CD4-positive, alpha-beta memory T cell (primary cell): Measurements from ENCODE around the gene TNFSF12. TPM values are rescaled to one million over a fixed set of nuclear protein-coding genes. Genes with fewer than 3 reads are reported as not detected.

Source experiments
- CTCF ChIA-PET: fragments of 350-600 bp; sonication (Branson Sonifier 250); formaldehyde crosslinking; loops from one replicate; lab custom pipeline; 2021; ENCODE audit warnings: inconsistent platforms; ENCODE audit not compliant: partially characterized antibody; lab: Charles Lee
- POLR2A ChIA-PET: fragments of 350-600 bp; sonication (Branson Sonifier 250); formaldehyde crosslinking; loops from one replicate; lab custom pipeline; 2021; ENCODE audit not compliant: partially characterized antibody; lab: Charles Lee
- DNase-seq, 5 donors: peaks; one replicate each; pipeline versions ENCODE4 v3.0.0 to v3.0.0-alpha.2; 2020 to 2022; ENCODE audit warnings: mixed read lengths in 1 of 5
- H3K27ac ChIP-seq: one replicate; pipeline ENCODE4 v1.7.0; 2013; ENCODE audit warnings: low read depth, low read length
- H3K27me3 ChIP-seq: 2 replicates; pipeline ENCODE4 v1.7.0; 2013; ENCODE audit warnings: mild to moderate bottlenecking, low read length, moderate library complexity; ENCODE audit not compliant: insufficient read depth
- H3K36me3 ChIP-seq: 2 replicates; pipeline ENCODE4 v1.7.0; 2013; ENCODE audit warnings: mild to moderate bottlenecking, low read length, moderate library complexity; ENCODE audit not compliant: insufficient read depth
- H3K4me1 ChIP-seq: 2 replicates; pipeline ENCODE4 v1.7.0; 2013; ENCODE audit warnings: mild to moderate bottlenecking, low read length, moderate library complexity; ENCODE audit not compliant: insufficient read depth
- H3K4me3 ChIP-seq, 2 donors: one replicate each; pipeline ENCODE4 v1.7.0; 2013; ENCODE audit warnings: low read length in 2 of 2, mild to moderate bottlenecking in 1 of 2
- H3K9me3 ChIP-seq, 2 donors: one replicate each; pipeline ENCODE4 v1.7.0; 2013; ENCODE audit warnings: low read length in 2 of 2, control low read depth in 1 of 2; ENCODE audit not compliant: control insufficient read depth in 1 of 2
- H3K27ac Mint-ChIP-seq, 7 donors: one replicate each; pipeline ENCODE4 v1.8.0; 2020 to 2021; ENCODE audit warnings: mixed read lengths in 7 of 7, mild to moderate bottlenecking in 6 of 7, inconsistent platforms in 3 of 7, moderate library complexity in 3 of 7
- H3K27me3 Mint-ChIP-seq, 2 donors: one replicate each; pipeline ENCODE4 v1.8.0; 2020 to 2021; ENCODE audit warnings: mixed read lengths in 2 of 2
- H3K36me3 Mint-ChIP-seq, 2 donors: one replicate each; pipeline ENCODE4 v1.8.0; 2020 to 2021; ENCODE audit warnings: mixed read lengths in 2 of 2, inconsistent platforms in 1 of 2, mild to moderate bottlenecking in 1 of 2
- H3K4me1 Mint-ChIP-seq, 4 donors: one replicate each; pipeline ENCODE4 v1.8.0; 2020 to 2021; ENCODE audit warnings: mixed read lengths in 4 of 4, mild to moderate bottlenecking in 1 of 4
- H3K4me3 Mint-ChIP-seq, 8 donors: one replicate each; pipeline ENCODE4 v1.8.0; 2020 to 2021; ENCODE audit warnings: mixed read lengths in 8 of 8, mild to moderate bottlenecking in 7 of 8, moderate library complexity in 6 of 8, inconsistent platforms in 3 of 8
- H3K9me3 Mint-ChIP-seq, 8 donors: one replicate each; pipeline ENCODE4 v1.8.0; 2020 to 2021; ENCODE audit warnings: mixed read lengths in 8 of 8, mild to moderate bottlenecking in 5 of 8, inconsistent platforms in 3 of 8, moderate library complexity in 1 of 8
- intact Hi-C: fragments of 100-400 bp; cut with micrococcal nuclease; formaldehyde crosslinking; loops from one replicate; pipeline ENCODE4 v1.15.1; 2023
- polyA plus RNA-seq, 2 donors: library from polyadenylated mRNA; unstranded; fragments of 300-500 nt; fragmentation: Illumina TruSeq; gene quantifications; one replicate each; pipeline ENCODE4 v1.2.3, GENCODE V29; 2021
- total RNA-seq, 2 experiments: library from RNA; stranded (reverse); gene quantifications; one replicate each; pipeline ENCODE4 v1.2.3, GENCODE V29; 2021

Gene TNFSF12
- total and polyA plus RNA-seq, 4 experiments from 2014 or later: 45.1 to 72.8 (median 49.0) TPM

GRCh38 chr17:7583253-7584109 is 34.6 kb downstream of the TNFSF12 start, which contains the start of gene MPDU1:
Gene MPDU1, plus strand, starts transcription at chr17:7583852. Its CDS starts 11 bp downstream, at chr17:7583863.
- Histone ChIP-seq H3K4me3 (peak within 1 kb of the TSS; percentile 91 to 92), H3K36me3 (peaks cover 22% of the 10 kb centered on the region), H3K4me1 (peaks cover 50% of the 10 kb centered on the region), H3K9me3 (no peaks in the 10 kb centered on the region), H3K27ac (peak within 1 kb of the TSS; percentile 97), H3K27me3 (no peaks in the 10 kb centered on the region)
- no peaks in the 10 kb centered on the region for H3K27me3 Mint-ChIP-seq
- intact Hi-C loops: loop anchor here (1.0 kb wide), 5 partner anchors 11 to 276 kb away; partner anchors contain the start of genes EIF5A, FXR2 and SENP3
- H3K9me3 Mint-ChIP-seq: peaks cover 0 to 11% (median 0%) of the 10 kb centered on the region in 8 donors
- H3K36me3 Mint-ChIP-seq: peaks cover 9 to 48% of the 10 kb centered on the region in 2 donors
- ChIA-PET POLR2A (interaction anchor here (0.6 to 9.5 kb wide), 42 partner anchors 11 to 581 kb away, joined by 3 to 220 read pairs (median 4); partner anchors contain the start of genes ACADVL, ACAP1, ATP1B2 and CHRNB1), CTCF (interaction anchor here (0.6 to 3.2 kb wide), 8 partner anchors 9 to 228 kb away, joined by 3 to 22 read pairs (median 8); partner anchors contain the start of genes TMEM102, TMEM95, TP53 and WRAP53)
- H3K4me1 Mint-ChIP-seq: peaks cover 20 to 65% (median 43%) of the 10 kb centered on the region in 4 donors
- peak; percentile 95 to 97 (median 97) for DNase-seq
- H3K27ac Mint-ChIP-seq: peak within 1 kb of the TSS; percentile 99 to 100 (median 100)
- H3K4me3 Mint-ChIP-seq: peak within 1 kb of the TSS; percentile 99 to 100 (median 100)

GRCh38 chr17:7586673-7587419 is 38.0 kb downstream of the TNFSF12 start:
- H3K27ac Mint-ChIP-seq: peak overlapping the region in 2 of 7 donors; percentile 38 to 61
- Histone ChIP-seq H3K27me3 (no peaks in the 10 kb centered on the region), H3K4me3 (no peak overlapping the region), H3K36me3 (peaks cover 21% of the 10 kb centered on the region), H3K27ac (no peak overlapping the region), H3K4me1 (peaks cover 41% of the 10 kb centered on the region), H3K9me3 (no peaks in the 10 kb centered on the region)
- no peak for DNase-seq
- POLR2A ChIA-PET: interaction anchor here (1.0 to 9.5 kb wide), 6 partner anchors 14 to 252 kb away, joined by 3 to 220 read pairs (median 14); partner anchors contain the start of genes TP53, WRAP53 and ZBTB4
- H3K4me1 Mint-ChIP-seq: peaks cover 5 to 43% (median 26%) of the 10 kb centered on the region in 4 donors
- H3K36me3 Mint-ChIP-seq: peaks cover 6 to 39% of the 10 kb centered on the region in 2 donors
- CTCF ChIA-PET: interaction anchor here (1.0 to 2.3 kb wide), 8 partner anchors 9 to 231 kb away, joined by 4 to 12 read pairs (median 5); partner anchors contain the start of gene TP53
- H3K27me3 Mint-ChIP-seq: no peaks in the 10 kb centered on the region
- H3K4me3 Mint-ChIP-seq: peak overlapping the region in 3 of 8 donors; percentile 13 to 35 (median 20)
- H3K9me3 Mint-ChIP-seq: peaks cover 0 to 1% (median 0%) of the 10 kb centered on the region in 8 donors
- intact Hi-C loops: no loop called here

- H3K27ac Mint-ChIP-seq: peak overlapping the region in 4 of 7 donors; percentile 30 to 61 (median 34)
- H3K9me3 Mint-ChIP-seq: peaks cover 0 to 1% (median 0%) of the 10 kb centered on the region in 8 donors
- intact Hi-C loops: no loop called here
Observed at GRCh38 chr17:7587420-7588151, 38.7 kb downstream of the TNFSF12 start.

GRCh38 chr17:7588553-7589203 is 39.8 kb downstream of the TNFSF12 start:
- peaks cover 39% of the 10 kb centered on the region for H3K36me3 ChIP-seq

More at GRCh38 chr17:7587420-7588151, 38.7 kb downstream of the TNFSF12 start:
- Histone ChIP-seq H3K36me3 (peaks cover 28% of the 10 kb centered on the region), H3K4me3 (no peak overlapping the region), H3K9me3 (no peaks in the 10 kb centered on the region), H3K27ac (no peak overlapping the region), H3K27me3 (no peaks in the 10 kb centered on the region), H3K4me1 (peaks cover 35% of the 10 kb centered on the region)
- DNase-seq: no peak
- ChIA-PET POLR2A (interaction anchor here (1.0 to 9.5 kb wide), 4 partner anchors 15 to 253 kb away, joined by 3 to 220 read pairs (median 14); partner anchors contain the start of genes TP53, WRAP53 and ZBTB4), CTCF (interaction anchor here (1.0 to 2.3 kb wide), 4 partner anchors 8 to 232 kb away, joined by 4 to 9 read pairs (median 5); partner anchors contain the start of gene TP53)
- no peaks in the 10 kb centered on the region for H3K27me3 Mint-ChIP-seq
- peaks cover 11 to 46% of the 10 kb centered on the region in 2 donors for H3K36me3 Mint-ChIP-seq
- H3K4me3 Mint-ChIP-seq: peak overlapping the region in 1 of 8 donors; percentile 35
- H3K4me1 Mint-ChIP-seq: peaks cover 5 to 35% (median 21%) of the 10 kb centered on the region in 4 donors

DNA sequence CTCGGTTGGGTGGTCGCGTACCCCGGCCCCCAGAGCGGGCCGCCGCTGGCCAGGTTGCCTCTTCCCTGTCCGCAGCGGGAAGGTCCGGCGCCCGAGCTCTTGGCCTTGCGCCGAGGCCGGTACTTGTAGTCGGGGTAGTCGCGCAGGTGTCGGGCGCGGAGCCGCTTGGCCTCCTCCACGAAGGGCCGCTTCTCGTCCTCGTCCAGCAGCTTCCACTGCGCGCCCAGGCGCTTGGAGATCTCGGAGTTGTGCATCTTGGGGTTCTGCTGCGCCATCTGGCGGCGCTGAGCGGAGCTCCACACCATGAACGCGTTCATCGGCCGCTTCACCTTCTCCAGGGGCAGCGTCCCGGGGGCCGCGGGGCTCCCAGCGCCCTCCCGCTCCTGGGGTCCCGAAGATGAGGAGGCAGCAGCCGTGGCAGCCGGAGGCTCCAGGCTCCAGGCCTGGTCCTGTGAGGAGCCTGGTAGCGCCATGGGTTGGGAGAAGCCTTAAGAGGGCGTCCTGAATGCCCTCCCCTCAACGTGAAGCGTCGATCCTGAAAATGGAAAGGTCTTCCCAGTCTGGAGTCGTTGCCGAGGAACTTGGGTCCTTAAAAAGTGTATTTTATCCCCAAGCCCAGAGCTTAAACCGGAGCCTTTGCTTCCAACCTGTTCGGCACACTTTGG is 40.5 kb downstream of the TNFSF12 start:
- ChIA-PET POLR2A (interaction anchor here (0.6 to 9.5 kb wide), 12 partner anchors 16 to 238 kb away, joined by 3 to 220 read pairs (median 4); partner anchors contain the start of genes POLR2A, SAT2, TMEM102 and TP53), CTCF (interaction anchor here (0.6 to 3.1 kb wide), 25 partner anchors 9 to 648 kb away, joined by 3 to 28 read pairs (median 5); partner anchors contain the start of genes ACAP1, FXR2, SENP3 and SLC16A11)
- H3K27ac ChIP-seq: no peak overlapping the region
- peaks cover 46% of the 10 kb centered on the region for H3K36me3 ChIP-seq
- no peaks in the 10 kb centered on the region for H3K9me3 ChIP-seq
- H3K4me3 ChIP-seq: no peak overlapping the region
- H3K27me3 Mint-ChIP-seq: no peaks in the 10 kb centered on the region
- H3K9me3 Mint-ChIP-seq: peaks cover 0 to 1% (median 0%) of the 10 kb centered on the region in 8 donors
- intact Hi-C loops: loop anchor here (1.0 kb wide), 2 partner anchors 28 to 75 kb away; partner anchors contain the start of gene SENP3
- peaks cover 24% of the 10 kb centered on the region for H3K4me1 ChIP-seq
- peak; percentile 57 to 65 (median 60) for DNase-seq
- no peak overlapping the region for H3K27ac Mint-ChIP-seq
- peaks cover 5 to 22% (median 11%) of the 10 kb centered on the region in 4 donors for H3K4me1 Mint-ChIP-seq
- no peak overlapping the region for H3K4me3 Mint-ChIP-seq
- no peaks in the 10 kb centered on the region for H3K27me3 ChIP-seq
- peaks cover 25 to 54% of the 10 kb centered on the region in 2 donors for H3K36me3 Mint-ChIP-seq

More at GRCh38 chr17:7588553-7589203, 39.8 kb downstream of the TNFSF12 start:
- H3K4me3 Mint-ChIP-seq: no peak overlapping the region
- Histone ChIP-seq H3K27ac (no peak overlapping the region), H3K4me1 (peaks cover 26% of the 10 kb centered on the region), H3K9me3 (no peaks in the 10 kb centered on the region), H3K4me3 (no peak overlapping the region), H3K27me3 (no peaks in the 10 kb centered on the region)
- peaks cover 19 to 54% of the 10 kb centered on the region in 2 donors for H3K36me3 Mint-ChIP-seq
- intact Hi-C loops: loop anchor here (1.0 kb wide), 2 partner anchors 27 to 74 kb away; partner anchors contain the start of gene SENP3
- no peak for DNase-seq
- POLR2A ChIA-PET: interaction anchor here (1.0 to 9.5 kb wide), 10 partner anchors 16 to 233 kb away, joined by 3 to 220 read pairs (median 4); partner anchors contain the start of genes POLR2A, SAT2, TMEM102 and TP53
- H3K9me3 Mint-ChIP-seq: peaks cover 0 to 1% (median 0%) of the 10 kb centered on the region in 8 donors
- H3K4me1 Mint-ChIP-seq: peaks cover 5 to 29% (median 16%) of the 10 kb centered on the region in 4 donors
- CTCF ChIA-PET: interaction anchor here (0.6 to 3.1 kb wide), 25 partner anchors 8 to 649 kb away, joined by 3 to 28 read pairs (median 5); partner anchors contain the start of genes ACAP1, FXR2, SENP3 and SLC16A11
- no peaks in the 10 kb centered on the region for H3K27me3 Mint-ChIP-seq
- no peak overlapping the region for H3K27ac Mint-ChIP-seq
